Activated CD8-positive, alpha-beta T cell treated with anti-CD3 and anti-CD28 coated beads for 36 hours (primary cell): Measurements from ENCODE around the gene HOXA2. TPM values are rescaled to one million over a fixed set of nuclear protein-coding genes. Genes with fewer than 3 reads are reported as not detected.

Source experiments
- ATAC-seq: fragments of 200-7000 bp; cut with Tn5 transposase; one replicate; pipeline ENCODE4 v1.10.0; 2021; ENCODE audit warnings: mild to moderate bottlenecking, moderate library complexity
- CTCF ChIA-PET: fragments of 350-600 bp; sonication (Branson Sonifier 250); formaldehyde crosslinking; loops from one replicate; lab custom pipeline; 2021; ENCODE audit warnings: antibody characterized with exemption; lab: Charles Lee
- POLR2A ChIA-PET: fragments of 350-600 bp; sonication (Branson Sonifier 250); formaldehyde crosslinking; loops from one replicate; lab custom pipeline; 2021; ENCODE audit warnings: antibody characterized with exemption; lab: Charles Lee
- DNase-seq: peaks from one replicate; pipeline ENCODE4 v3.0.0-alpha.2; 2020
- H3K27ac Mint-ChIP-seq: one replicate; pipeline ENCODE4 v1.8.0; 2021; ENCODE audit warnings: mild to moderate bottlenecking, mixed read lengths
- H3K27me3 Mint-ChIP-seq: one replicate; pipeline ENCODE4 v1.8.0; 2021; ENCODE audit warnings: mixed read lengths
- H3K36me3 Mint-ChIP-seq: one replicate; pipeline ENCODE4 v1.8.0; 2021; ENCODE audit warnings: low read depth, mixed read lengths
- H3K4me1 Mint-ChIP-seq: one replicate; pipeline ENCODE4 v1.8.0; 2021; ENCODE audit warnings: low read depth, mixed read lengths
- H3K4me3 Mint-ChIP-seq: one replicate; pipeline ENCODE4 v1.8.0; 2021; ENCODE audit warnings: mild to moderate bottlenecking, moderate library complexity, mixed read lengths
- H3K9me3 Mint-ChIP-seq: one replicate; pipeline ENCODE4 v1.8.0; 2021; ENCODE audit warnings: mixed read lengths
- intact Hi-C: fragments of 100-400 bp; cut with micrococcal nuclease; formaldehyde crosslinking; loops from one replicate; pipeline ENCODE4 v1.10.0; 2022
- total RNA-seq, 2 experiments: library from RNA; stranded (reverse); gene quantifications; one replicate each; pipeline ENCODE4 v1.2.3, GENCODE V29; 2021
- TF ChIP-seq, protein P1 (sequence below): fragments of 200-600 bp; IDR thresholded peaks from one replicate; pipeline ENCODE4 v1.8.0; 2022; ENCODE audit warnings: antibody characterized with exemption, mild to moderate bottlenecking

Gene HOXA2
- total RNA-seq, 2 experiments from 2014 or later: not detected

DNA sequence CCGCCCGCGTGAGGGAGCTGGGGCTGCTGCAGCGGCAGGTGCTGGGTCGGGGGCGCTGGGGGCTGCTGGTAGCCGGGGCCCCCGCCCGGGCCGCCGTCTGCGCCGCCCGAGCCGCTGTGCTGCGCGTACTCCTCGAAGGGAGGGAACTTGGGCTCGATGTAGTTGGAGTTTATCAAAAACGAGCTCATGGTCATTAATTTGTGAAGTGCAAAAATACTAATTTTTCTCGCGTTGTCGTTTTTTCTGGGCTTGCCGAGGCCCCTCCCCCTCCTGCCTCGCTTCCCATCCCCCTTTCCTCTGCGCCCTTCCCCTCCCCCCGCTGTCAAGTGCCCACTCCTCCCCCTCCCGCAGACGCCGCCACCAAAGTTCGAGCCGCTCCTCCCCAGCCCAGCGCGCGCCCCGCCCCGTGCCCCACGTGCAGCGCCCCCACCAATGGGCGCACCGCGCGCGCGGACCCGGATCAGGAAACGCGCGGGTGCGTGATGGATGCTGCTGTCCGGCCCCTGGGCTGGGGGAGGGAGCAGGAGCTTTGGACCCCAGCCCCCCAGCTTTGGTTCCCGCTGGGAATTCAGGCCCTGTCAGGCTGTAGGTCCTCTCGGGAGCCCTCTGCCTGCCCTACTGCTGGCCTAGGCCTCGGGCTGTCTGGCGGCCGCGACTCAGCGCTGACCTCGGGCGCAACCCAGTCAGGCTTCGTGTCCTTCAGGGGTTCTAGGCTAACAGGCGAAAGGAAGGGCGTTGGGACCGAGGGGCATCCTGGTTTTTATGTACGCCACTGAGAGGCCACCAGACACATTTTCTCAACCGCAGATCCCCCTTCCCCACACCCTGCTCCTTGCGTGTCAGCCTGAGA, 28.3 kb upstream of the HOXA2 start, which contains the start of gene HOXA4:
TSS of gene HOXA4 (minus strand) at position 218 of the 850 bp plus-strand sequence. CDS start at position 194, 24 bp downstream.
- no peak within 1 kb of the TSS for H3K27ac Mint-ChIP-seq
- ATAC-seq (peak; percentile 89), DNase-seq (peak; percentile 69)
- ChIA-PET CTCF (interaction anchor here (1.2 to 1.4 kb wide), 2 partner anchors 13 to 20 kb away, joined by 3 to 5 read pairs; partner anchors contain the start of gene HOXA5), POLR2A (no interaction called here)
- TF ChIP-seq, protein P1, sequence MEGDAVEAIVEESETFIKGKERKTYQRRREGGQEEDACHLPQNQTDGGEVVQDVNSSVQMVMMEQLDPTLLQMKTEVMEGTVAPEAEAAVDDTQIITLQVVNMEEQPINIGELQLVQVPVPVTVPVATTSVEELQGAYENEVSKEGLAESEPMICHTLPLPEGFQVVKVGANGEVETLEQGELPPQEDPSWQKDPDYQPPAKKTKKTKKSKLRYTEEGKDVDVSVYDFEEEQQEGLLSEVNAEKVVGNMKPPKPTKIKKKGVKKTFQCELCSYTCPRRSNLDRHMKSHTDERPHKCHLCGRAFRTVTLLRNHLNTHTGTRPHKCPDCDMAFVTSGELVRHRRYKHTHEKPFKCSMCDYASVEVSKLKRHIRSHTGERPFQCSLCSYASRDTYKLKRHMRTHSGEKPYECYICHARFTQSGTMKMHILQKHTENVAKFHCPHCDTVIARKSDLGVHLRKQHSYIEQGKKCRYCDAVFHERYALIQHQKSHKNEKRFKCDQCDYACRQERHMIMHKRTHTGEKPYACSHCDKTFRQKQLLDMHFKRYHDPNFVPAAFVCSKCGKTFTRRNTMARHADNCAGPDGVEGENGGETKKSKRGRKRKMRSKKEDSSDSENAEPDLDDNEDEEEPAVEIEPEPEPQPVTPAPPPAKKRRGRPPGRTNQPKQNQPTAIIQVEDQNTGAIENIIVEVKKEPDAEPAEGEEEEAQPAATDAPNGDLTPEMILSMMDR: no peak
- H3K4me1 Mint-ChIP-seq: peaks cover 14% of the 10 kb centered on the region
- H3K4me3 Mint-ChIP-seq: peak within 1 kb of the TSS; percentile 60
- intact Hi-C loops: no loop called here
- peaks cover 3% of the 10 kb centered on the region for H3K36me3 Mint-ChIP-seq
- H3K9me3 Mint-ChIP-seq: no peaks in the 10 kb centered on the region
- peaks cover 29% of the 10 kb centered on the region for H3K27me3 Mint-ChIP-seq

DNA sequence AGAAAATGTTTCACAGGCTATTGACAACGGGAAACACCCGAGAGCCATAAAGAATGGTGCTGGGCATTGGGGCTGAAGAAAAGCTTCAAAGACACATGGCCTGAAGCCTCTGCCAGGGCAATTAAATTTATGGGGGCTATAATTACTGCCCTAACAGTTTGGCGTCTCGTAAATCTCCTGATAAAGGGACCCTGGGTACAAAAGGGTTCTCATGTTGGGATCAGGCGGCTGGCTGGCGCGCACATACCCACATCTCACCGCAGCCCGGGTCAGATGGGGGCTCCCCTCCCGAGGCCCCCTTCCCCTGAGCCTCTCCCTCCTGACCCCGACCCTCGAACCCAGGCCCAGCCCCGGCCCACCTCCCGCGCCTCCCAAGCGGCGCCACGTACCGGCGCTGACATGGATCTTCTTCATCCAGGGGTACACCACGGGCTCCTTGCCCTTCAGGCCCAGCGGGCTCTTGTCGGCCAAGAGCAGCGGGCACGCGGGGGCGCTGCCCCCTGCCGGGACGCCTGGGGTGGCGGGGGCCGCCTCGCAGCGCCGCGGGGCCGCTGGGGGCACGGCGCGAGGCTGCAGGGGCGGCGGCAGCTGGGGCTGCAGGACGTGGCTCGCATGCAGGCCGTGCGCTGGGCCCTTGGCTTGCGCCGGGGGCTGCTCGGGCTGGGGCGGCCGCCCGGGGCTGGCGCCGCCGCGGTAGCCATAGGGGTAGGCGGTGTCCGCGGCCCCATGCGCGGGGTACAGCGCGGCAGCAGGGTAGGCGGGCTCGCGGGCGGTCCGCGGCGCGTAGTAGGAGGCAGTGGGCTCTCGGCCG, 27.5 kb upstream of the HOXA2 start:
- H3K4me1 Mint-ChIP-seq: peaks cover 12% of the 10 kb centered on the region
- TF ChIP-seq, protein P1: no peak
- POLR2A ChIA-PET: no interaction called here
- no peaks in the 10 kb centered on the region for H3K9me3 Mint-ChIP-seq
- intact Hi-C loops: no loop called here
- DNase-seq: no peak
- H3K36me3 Mint-ChIP-seq: peaks cover 3% of the 10 kb centered on the region
- peak; percentile 15 for ATAC-seq
- CTCF ChIA-PET: interaction anchor here (1.4 kb wide), 1 partner anchor 14 kb away, joined by 5 read pairs; the partner anchor contains the start of gene HOXA5
- peaks cover 29% of the 10 kb centered on the region for H3K27me3 Mint-ChIP-seq
- no peak overlapping the region for H3K27ac Mint-ChIP-seq
- no peak overlapping the region for H3K4me3 Mint-ChIP-seq

DNA sequence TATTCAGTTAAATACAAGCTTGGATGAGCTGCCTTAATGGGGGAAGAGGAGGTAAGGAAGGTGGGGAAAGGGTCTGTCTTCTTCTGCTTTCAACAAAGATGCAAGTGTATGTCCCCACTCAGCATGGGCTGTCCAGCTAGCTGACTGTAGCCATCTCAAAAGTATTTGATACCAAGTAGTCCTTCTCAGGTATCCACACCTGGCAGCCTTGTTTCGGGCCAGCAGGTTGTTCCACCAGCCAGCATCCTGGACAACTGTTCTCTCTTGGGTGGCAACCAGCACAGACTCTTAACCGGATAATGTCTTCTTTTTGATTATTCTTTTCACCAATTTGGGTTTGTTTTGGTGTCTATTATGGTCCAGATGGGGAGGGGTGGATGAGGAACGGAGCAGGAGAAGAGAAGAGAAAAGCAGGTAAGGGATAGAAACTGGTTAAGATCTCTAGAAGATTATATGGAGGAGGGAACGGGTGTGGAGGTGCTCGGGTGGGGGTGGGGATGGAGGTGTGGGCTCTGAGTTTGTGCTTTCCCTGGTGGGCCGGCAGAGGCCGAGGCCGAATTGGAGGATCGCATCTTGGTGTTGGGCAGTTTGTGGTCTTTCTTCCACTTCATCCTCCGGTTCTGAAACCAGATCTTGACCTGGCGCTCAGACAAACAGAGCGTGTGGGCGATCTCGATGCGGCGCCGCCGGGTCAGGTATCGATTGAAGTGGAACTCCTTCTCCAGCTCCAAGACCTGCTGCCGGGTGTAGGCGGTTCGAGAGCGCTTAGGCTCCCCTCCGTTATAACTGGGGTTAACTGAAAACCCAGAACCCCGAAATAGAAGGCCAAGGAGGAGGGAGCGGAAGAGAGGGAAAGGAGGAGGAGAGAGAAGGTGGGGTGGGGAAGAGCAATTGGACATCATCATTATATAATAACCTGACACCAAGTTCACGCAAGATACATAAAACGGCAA, 26.6 kb upstream of the HOXA2 start:
- POLR2A ChIA-PET: no interaction called here
- H3K27ac Mint-ChIP-seq: no peak overlapping the region
- DNase-seq (no peak), ATAC-seq (no peak)
- H3K4me3 Mint-ChIP-seq: no peak overlapping the region
- TF ChIP-seq, protein P1: no peak
- CTCF ChIA-PET: interaction anchor here (1.1 to 1.9 kb wide), 3 partner anchors 21 to 50 kb away, joined by 3 to 5 read pairs (median 3); no protein-coding TSS in a partner anchor
- intact Hi-C loops: no loop called here
- H3K36me3 Mint-ChIP-seq: peaks cover 3% of the 10 kb centered on the region
- no peaks in the 10 kb centered on the region for H3K9me3 Mint-ChIP-seq
- H3K27me3 Mint-ChIP-seq: peaks cover 26% of the 10 kb centered on the region
- peaks cover 3% of the 10 kb centered on the region for H3K4me1 Mint-ChIP-seq

DNA sequence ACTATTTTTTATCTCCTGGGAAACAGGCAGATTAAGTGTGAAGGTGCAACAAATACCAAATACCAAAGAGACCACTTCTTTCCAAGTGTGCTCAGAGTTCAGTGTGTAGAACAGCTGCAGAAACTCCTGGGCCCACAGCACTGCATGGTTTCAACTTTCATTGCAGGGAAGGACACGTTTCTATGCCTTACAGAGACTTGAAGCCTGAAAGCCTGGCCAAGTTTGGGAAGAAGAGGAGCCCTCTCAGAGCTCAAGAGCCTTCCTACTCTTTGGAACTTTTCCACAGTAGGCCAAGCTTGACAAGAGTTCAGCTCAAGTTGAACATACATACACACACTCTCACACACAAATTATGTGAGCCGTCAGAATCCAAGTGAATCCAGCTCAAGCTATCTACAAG, 25.6 kb upstream of the HOXA2 start:
- Mint-ChIP-seq H3K9me3 (no peaks in the 10 kb centered on the region), H3K36me3 (peaks cover 3% of the 10 kb centered on the region), H3K4me3 (no peak overlapping the region), H3K27me3 (peaks cover 23% of the 10 kb centered on the region), H3K4me1 (no peaks in the 10 kb centered on the region), H3K27ac (no peak overlapping the region)
- POLR2A ChIA-PET: no interaction called here
- CTCF ChIA-PET: interaction anchor here (1.1 to 1.9 kb wide), 3 partner anchors 22 to 51 kb away, joined by 3 to 5 read pairs (median 3); no protein-coding TSS in a partner anchor
- ATAC-seq (no peak), DNase-seq (no peak)
- TF ChIP-seq, protein P1: no peak
- intact Hi-C loops: no loop called here
